HEK293 (cell line): ENCODE data around the gene OPA1.

ENCODE experiments used
- CTCF ChIA-PET: fragments of 350-600 bp; formaldehyde crosslinking; extraction: SDS; loops from one replicate; lab custom pipeline; 2021; ENCODE audit warnings: antibody characterized with exemption; lab: Yijun Ruan, JAX
- POLR2A ChIA-PET: fragments of 300-600 bp; formaldehyde crosslinking; extraction: SDS; loops from one replicate; lab custom pipeline; 2020; ENCODE audit warnings: antibody characterized with exemption, inconsistent platforms; lab: Yijun Ruan, JAX
- H3K27ac ChIP-seq: fragments of 200-500 bp; sonication (Bioruptor generic); 2 replicates; pipeline ENCODE4 v1.5.1; 2014; ENCODE audit warnings: low read depth, low read length, control low read depth, inconsistent platforms; ENCODE audit errors: extremely low read depth
- H3K36me3 ChIP-seq, 2 experiments: fragments of 200-500 bp in 1 of 2; sonication (Bioruptor generic) in 1 of 2; 1 replicate in 1 of 2; 2 replicates in 1 of 2; pipeline ENCODE4 v1.5.1; 2014 to 2017; ENCODE audit warnings: inconsistent platforms in 2 of 2, low read length in 2 of 2; ENCODE audit not compliant: control insufficient read depth in 2 of 2, insufficient read depth in 1 of 2
- H3K4me1 ChIP-seq: fragments of 200-500 bp; sonication (Bioruptor generic); 2 replicates; pipeline ENCODE4 v1.5.1; 2014; ENCODE audit warnings: mild to moderate bottlenecking, low read length, inconsistent platforms; ENCODE audit not compliant: control insufficient read depth, insufficient read depth
- H3K4me3 ChIP-seq: 2 replicates; pipeline ENCODE4 v1.5.1; 2011; ENCODE audit warnings: low read depth, mild to moderate bottlenecking, control low read depth, low read length, moderate library complexity
- H3K9me3 ChIP-seq: fragments of 200-500 bp; sonication (Bioruptor generic); 2 replicates; pipeline ENCODE4 v1.5.1; 2014; ENCODE audit warnings: low read depth, low read length, inconsistent platforms; ENCODE audit not compliant: control insufficient read depth, insufficient read depth
- ATF2 ChIP-seq: fragments of 450-650 bp; formaldehyde crosslinking; IDR thresholded peaks from 2 replicates; pipeline ENCODE4 v1.5.1; 2016; ENCODE audit warnings: missing biosample characterization, missing genetic modification characterization, low read depth
- GLI2 ChIP-seq: fragments of 450-650 bp; formaldehyde crosslinking; IDR thresholded peaks from 2 replicates; pipeline ENCODE4; 2017; ENCODE audit warnings: missing biosample characterization, missing genetic modification characterization, low read depth, borderline replicate concordance
- GLI4 ChIP-seq: fragments of 450-650 bp; formaldehyde crosslinking; IDR thresholded peaks from 2 replicates; pipeline ENCODE4 v1.5.1; 2016; ENCODE audit warnings: missing biosample characterization, missing genetic modification characterization
- KLF9 ChIP-seq: fragments of 450-650 bp; formaldehyde crosslinking; IDR thresholded peaks from 2 replicates; pipeline ENCODE4 v1.5.1; 2016; ENCODE audit warnings: missing biosample characterization, missing genetic modification characterization, low read depth
- MEIS1 ChIP-seq: sonication (generic); formaldehyde crosslinking; IDR thresholded peaks from 2 replicates; pipeline ENCODE4 v1.8.1; 2022; ENCODE audit warnings: missing genetic modification reagents, mild to moderate bottlenecking, borderline replicate concordance
- OVOL3 ChIP-seq: fragments of 450-650 bp; formaldehyde crosslinking; IDR thresholded peaks from 2 replicates; pipeline ENCODE4 v1.5.1; 2016; ENCODE audit warnings: missing biosample characterization, missing genetic modification characterization
- SP3 ChIP-seq: fragments of 450-650 bp; formaldehyde crosslinking; IDR thresholded peaks from 2 replicates; pipeline ENCODE4 v1.5.1; 2016; ENCODE audit warnings: missing biosample characterization, missing genetic modification characterization
- ZBTB17 ChIP-seq: fragments of 450-650 bp; formaldehyde crosslinking; IDR thresholded peaks from 2 replicates; pipeline ENCODE4 v1.5.1; 2016; ENCODE audit warnings: missing biosample characterization, missing genetic modification characterization
- ZBTB44 ChIP-seq: fragments of 450-650 bp; IDR thresholded peaks from 2 replicates; pipeline ENCODE4 v1.5.1; 2018; ENCODE audit warnings: missing biosample characterization, mild to moderate bottlenecking, missing genetic modification characterization
- ZBTB48 ChIP-seq: fragments of 450-650 bp; formaldehyde crosslinking; IDR thresholded peaks from 2 replicates; pipeline ENCODE4 v1.5.1; 2016; ENCODE audit warnings: missing biosample characterization, missing genetic modification characterization
- ZBTB49 ChIP-seq: fragments of 450-650 bp; formaldehyde crosslinking; IDR thresholded peaks from 2 replicates; pipeline ENCODE4 v1.5.1; 2016; ENCODE audit warnings: missing biosample characterization, missing genetic modification characterization, low read depth
- ZBTB6 ChIP-seq: fragments of 450-650 bp; formaldehyde crosslinking; IDR thresholded peaks from 2 replicates; pipeline ENCODE4 v1.5.1; 2017; ENCODE audit warnings: missing biosample characterization, missing genetic modification characterization
- ZNF112 ChIP-seq: fragments of 450-650 bp; formaldehyde crosslinking; IDR thresholded peaks from 2 replicates; pipeline ENCODE4 v1.5.0; 2017; ENCODE audit warnings: missing biosample characterization, missing genetic modification characterization
- ZNF202 ChIP-seq: fragments of 450-650 bp; formaldehyde crosslinking; IDR thresholded peaks from 2 replicates; pipeline ENCODE4 v1.5.1; 2016; ENCODE audit warnings: missing biosample characterization, missing genetic modification characterization, borderline replicate concordance
- ZNF214 ChIP-seq: fragments of 450-650 bp; formaldehyde crosslinking; IDR thresholded peaks from 2 replicates; pipeline ENCODE4 v1.5.1; 2017; ENCODE audit warnings: missing biosample characterization, mild to moderate bottlenecking, missing genetic modification characterization, borderline replicate concordance
- ZNF248 ChIP-seq: fragments of 450-650 bp; formaldehyde crosslinking; IDR thresholded peaks from 2 replicates; pipeline ENCODE4 v1.5.1; 2017; ENCODE audit warnings: missing biosample characterization, missing genetic modification characterization
- ZNF274 ChIP-seq, 2 experiments: fragments of 200-500 bp in 1 of 2; fragments of 450-650 bp in 1 of 2; sonication (Bioruptor generic) in 1 of 2; formaldehyde crosslinking in 1 of 2; IDR thresholded peaks; 2 replicates each; pipeline versions ENCODE4 v1.5.1 to v1.6.1; 2014 to 2016; ENCODE audit warnings: borderline replicate concordance in 1 of 2, inconsistent platforms in 1 of 2, low read length in 1 of 2, missing biosample characterization in 1 of 2, missing genetic modification characterization in 1 of 2
- ZNF391 ChIP-seq: fragments of 450-650 bp; formaldehyde crosslinking; IDR thresholded peaks from 2 replicates; pipeline ENCODE4 v1.5.1; 2016; ENCODE audit warnings: low read depth, missing biosample characterization, missing genetic modification characterization, borderline replicate concordance
- ZNF433 ChIP-seq: fragments of 450-650 bp; formaldehyde crosslinking; IDR thresholded peaks from 2 replicates; pipeline ENCODE4 v1.5.1; 2016; ENCODE audit warnings: missing biosample characterization, missing genetic modification characterization, low read depth
- ZNF555 ChIP-seq: fragments of 450-650 bp; formaldehyde crosslinking; conservative IDR thresholded peaks from 2 replicates; pipeline ENCODE4 v1.5.1; 2017; ENCODE audit warnings: missing biosample characterization, mild to moderate bottlenecking, missing genetic modification characterization, inconsistent platforms
- ZNF664 ChIP-seq: fragments of 450-650 bp; formaldehyde crosslinking; IDR thresholded peaks from 2 replicates; pipeline ENCODE4 v1.5.1; 2016; ENCODE audit warnings: missing biosample characterization, missing genetic modification characterization
- ZNF747 ChIP-seq: fragments of 450-650 bp; formaldehyde crosslinking; IDR thresholded peaks from 2 replicates; pipeline ENCODE4 v1.5.1; 2016; ENCODE audit warnings: missing biosample characterization, missing genetic modification characterization
- ZNF830 ChIP-seq: fragments of 450-650 bp; IDR thresholded peaks from 2 replicates; pipeline ENCODE4 v1.5.0; 2018; ENCODE audit warnings: missing biosample characterization, missing genetic modification characterization, low read depth, mild to moderate bottlenecking, moderate library complexity
- ZSCAN30 ChIP-seq: fragments of 450-650 bp; IDR thresholded peaks from 2 replicates; pipeline ENCODE4 v1.5.1; 2018; ENCODE audit warnings: missing biosample characterization, mild to moderate bottlenecking, missing genetic modification characterization, moderate library complexity

Gene OPA1

GRCh38 chr3:193735850-193736249, 142.8 kb downstream of the OPA1 start:
- TF ChIP-seq ZNF830 (tag by site-specific recombination) (no peak), OVOL3 (tag by site-specific recombination) (no peak), ZNF202 (no peak), ZBTB17 (tag by site-specific recombination) (no peak), ZNF112 (tag by site-specific recombination) (no peak), ZBTB49 (tag by site-specific recombination) (no peak), ZSCAN30 (tag by site-specific recombination) (no peak), ZNF391 (tag by site-specific recombination) (no peak), KLF9 (tag by site-specific recombination) (no peak), MEIS1 (CRISPR knock-in tag) (no peak)
- Histone ChIP-seq H3K9me3 (no peaks in the 10 kb centered on the region), H3K36me3 (no peaks in the 10 kb centered on the region), H3K4me1 (no peaks in the 10 kb centered on the region), H3K27ac (no peak overlapping the region), H3K4me3 (no peak overlapping the region)
- CTCF ChIA-PET = no interaction called here
- POLR2A ChIA-PET = no interaction called here

- Histone ChIP-seq H3K36me3 (no peaks in the 10 kb centered on the region), H3K4me1 (no peaks in the 10 kb centered on the region), H3K27ac (no peak overlapping the region), H3K4me3 (no peak overlapping the region), H3K9me3 (no peaks in the 10 kb centered on the region)
- no peak for TF ChIP-seq GLI4 (tag by site-specific recombination)
- no peak for TF ChIP-seq ZNF664
- TF ChIP-seq ATF2 = no peak
- no peak for TF ChIP-seq GLI2 (tag by site-specific recombination)
- TF ChIP-seq ZNF555 = no peak
- no peak for TF ChIP-seq SP3
- no peak for TF ChIP-seq ZNF433
- CTCF ChIA-PET = no interaction called here
- POLR2A ChIA-PET = no interaction called here
Observed at GRCh38 chr3:193736616-193737015, 143.6 kb downstream of the OPA1 start.

- no peak overlapping the region for H3K27ac ChIP-seq
- H3K4me3 ChIP-seq = no peak overlapping the region
- H3K36me3 ChIP-seq = no peaks in the 10 kb centered on the region
- H3K9me3 ChIP-seq = no peaks in the 10 kb centered on the region
- CTCF ChIA-PET = no interaction called here
- POLR2A ChIA-PET = no interaction called here
- no peaks in the 10 kb centered on the region for H3K4me1 ChIP-seq
- TF ChIP-seq ZNF214 (no peak), ZBTB6 (tag by site-specific recombination) (no peak), ZBTB44 (tag by site-specific recombination) (no peak), ZBTB49 (tag by site-specific recombination) (no peak), ZNF274 (IDR thresholded peaks at IDR 0.05; ENCODE audit: low read length) (no peak), ZNF274 (tag by site-specific recombination; IDR thresholded peaks at IDR 0.05; ENCODE audit: borderline replicate concordance) (no peak), ZBTB48 (no peak), ZNF112 (tag by site-specific recombination) (no peak), ZNF248 (tag by site-specific recombination) (no peak), ZNF747 (tag by site-specific recombination) (no peak)
Observed at GRCh38 chr3:193737191-193737751, 144.3 kb downstream of the OPA1 start.
